Left lung (tissue), 10 donors: Measurements from ENCODE around the gene IVD. TPM values are rescaled to one million over a fixed set of nuclear protein-coding genes. Genes with fewer than 3 reads are reported as not detected.

Experiments
- ATAC-seq: fragments of 200-7000 bp; cut with Tn5 transposase; one replicate; pipeline ENCODE4 v1.9.1; 2020; ENCODE audit warnings: moderate library complexity
- DNase-seq, 4 donors: peaks; one replicate each; pipeline ENCODE4 v3.0.0-alpha.2; 2013 to 2020
- H3K27ac ChIP-seq, 2 donors: fragments of 200-600 bp; sonication (generic) in 1 of 2; one replicate each; pipeline versions ENCODE4 v1.5.0 to v1.8.0; 2020 to 2021
- H3K27me3 ChIP-seq, 2 donors: fragments of 200-600 bp; sonication (generic) in 1 of 2; one replicate each; pipeline versions ENCODE4 v1.5.0 to v1.8.0; 2020 to 2021
- H3K36me3 ChIP-seq, 2 donors: fragments of 200-600 bp; sonication (generic) in 1 of 2; one replicate each; pipeline versions ENCODE4 v1.5.0 to v1.8.0; 2020 to 2021
- H3K4me1 ChIP-seq, 2 donors: fragments of 200-600 bp; one replicate each; pipeline ENCODE4 v1.8.0; 2021
- H3K4me3 ChIP-seq, 2 donors: fragments of 200-600 bp; sonication (generic) in 1 of 2; one replicate each; pipeline versions ENCODE4 v1.5.0 to v1.8.0; 2020 to 2021; ENCODE audit warnings: mild to moderate bottlenecking in 1 of 2
- H3K9me3 ChIP-seq, 2 donors: fragments of 200-600 bp; sonication (generic) in 1 of 2; one replicate each; pipeline versions ENCODE4 v1.5.0 to v1.8.0; 2020 to 2021
- CTCF ChIP-seq, 2 donors: fragments of 200-600 bp; sonication (generic) in 1 of 2; IDR thresholded peaks; one replicate each; pipeline versions ENCODE4 v1.5.0 to v1.8.0; 2021; ENCODE audit warnings: antibody characterized with exemption in 2 of 2
- intact Hi-C, 2 donors: fragments of 100-400 bp; cut with DNase I; formaldehyde crosslinking; loops; one replicate each; pipeline versions ENCODE4 v1.11.2 to v1.14.2; 2022
- polyA plus RNA-seq, 6 donors: library from polyadenylated mRNA; unstranded; fragments of 120-200 nt; gene quantifications; one replicate each; pipeline ENCODE4 v1.2.1, GENCODE V29; 2013; ENCODE audit not compliant: insufficient read length in 6 of 6
- total RNA-seq, 2 donors: library from RNA; stranded (reverse); fragmentation: NEBNext Ultra II Directional; extraction: Animal tissue kit (Norgen Biotek cat#: 25700); gene quantifications; one replicate each; pipeline ENCODE4 v1.2.1, GENCODE V29; 2021
- donor health status: DM: no; HTN: yes; CAD: no.
- donor health status: DM: no; HTN: no; CAD: no.

Gene IVD
- total and polyA plus RNA-seq, 8 donors = 61.9 to 132 (median 111) TPM

DNA sequence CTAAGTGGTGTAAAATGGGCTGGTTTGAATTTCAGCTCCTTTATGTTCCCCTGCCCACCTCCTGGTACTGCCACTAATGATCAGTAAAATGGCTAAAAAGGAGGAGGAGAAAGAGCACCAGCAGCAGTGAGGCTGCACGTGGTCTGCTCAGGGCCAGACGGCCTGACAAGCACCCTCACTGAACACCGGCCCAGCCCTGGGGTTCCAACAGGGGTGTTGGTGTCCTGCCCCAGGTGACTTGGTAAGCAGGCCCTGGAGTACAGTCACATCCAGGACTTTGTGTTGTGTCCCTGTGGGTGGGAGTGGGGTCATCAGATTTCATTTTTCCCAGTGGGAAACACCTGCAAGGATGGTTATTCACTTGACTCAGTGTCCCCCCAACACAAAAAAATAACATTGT, 40.5 kb downstream of the IVD start:
- peaks cover 9 to 44% of the 10 kb centered on the region in 2 donors for H3K4me1 ChIP-seq
- H3K9me3 ChIP-seq = no peaks in the 10 kb centered on the region
- DNase-seq (peak in 1 of 4 donors; percentile 66), ATAC-seq (no peak)
- peak overlapping the region in 1 of 2 donors; percentile 22 for H3K27ac ChIP-seq
- no peak for TF ChIP-seq CTCF (IDR thresholded peaks at IDR 0.05)
- intact Hi-C loops = no loop called here
- no peaks in the 10 kb centered on the region for H3K36me3 ChIP-seq
- H3K4me3 ChIP-seq = no peak overlapping the region
- H3K27me3 ChIP-seq = peaks cover 0 to 10% of the 10 kb centered on the region in 2 donors

DNA sequence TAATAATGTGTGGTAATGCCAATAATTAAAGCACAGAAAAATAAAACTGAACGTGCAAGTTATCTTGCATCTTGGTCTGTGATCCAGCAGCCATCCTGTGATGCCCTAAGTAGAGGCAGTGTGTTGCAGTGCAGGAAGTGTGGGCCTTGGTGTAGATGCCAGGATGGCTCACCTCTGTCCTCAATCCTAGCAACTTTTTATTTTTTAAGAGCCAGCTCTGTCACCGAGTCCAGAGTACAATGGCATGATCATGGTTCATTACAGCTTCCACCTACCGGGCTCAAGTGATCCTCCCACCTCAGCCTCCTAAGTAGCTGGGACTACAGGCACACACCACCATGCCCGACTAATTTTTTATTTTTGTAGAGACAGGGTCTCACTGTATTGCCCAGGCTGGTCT, 42.8 kb downstream of the IVD start:
- ATAC-seq (no peak), DNase-seq (no peak)
- Histone ChIP-seq H3K36me3 (no peaks in the 10 kb centered on the region), H3K27ac (no peak overlapping the region), H3K27me3 (no peaks in the 10 kb centered on the region), H3K9me3 (no peaks in the 10 kb centered on the region), H3K4me3 (no peak overlapping the region), H3K4me1 (peaks cover 5 to 47% of the 10 kb centered on the region in 2 donors)
- intact Hi-C loops = no loop called here
- no peak for TF ChIP-seq CTCF (IDR thresholded peaks at IDR 0.05)

- Histone ChIP-seq H3K4me1 (peaks cover 0 to 47% of the 10 kb centered on the region in 2 donors), H3K36me3 (no peaks in the 10 kb centered on the region), H3K9me3 (no peaks in the 10 kb centered on the region), H3K27me3 (no peaks in the 10 kb centered on the region), H3K27ac (no peak overlapping the region), H3K4me3 (no peak overlapping the region)
- DNase-seq (no peak), ATAC-seq (no peak)
- TF ChIP-seq CTCF (IDR thresholded peaks at IDR 0.05) = no peak
- intact Hi-C loops = no loop called here
Measured at GRCh38 chr15:40449275-40449674, 43.7 kb downstream of the IVD start.

DNA sequence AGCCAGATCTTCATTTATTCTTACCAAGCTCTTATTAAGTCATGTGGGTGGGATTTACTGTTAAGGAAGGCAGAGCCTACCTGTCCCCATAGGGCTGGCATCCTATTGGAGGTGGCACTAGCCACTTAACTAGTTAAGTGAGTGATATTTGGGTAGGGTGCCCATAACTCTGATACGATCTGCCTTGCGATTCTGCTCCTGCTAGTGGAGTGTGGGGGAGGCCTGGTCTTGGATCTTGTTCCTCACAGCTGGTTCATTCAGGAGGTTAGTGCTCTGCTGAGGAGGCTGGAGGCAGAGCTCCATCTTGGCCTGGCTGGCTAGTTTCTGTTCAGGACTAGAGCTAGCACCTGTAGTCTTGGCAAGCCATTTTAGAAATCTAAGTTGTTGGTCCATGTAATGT, 44.5 kb downstream of the IVD start:
- Histone ChIP-seq H3K9me3 (no peaks in the 10 kb centered on the region), H3K27me3 (no peaks in the 10 kb centered on the region), H3K4me3 (no peak overlapping the region), H3K27ac (no peak overlapping the region), H3K4me1 (peaks cover 4 to 48% of the 10 kb centered on the region in 2 donors), H3K36me3 (no peaks in the 10 kb centered on the region)
- intact Hi-C loops = no loop called here
- TF ChIP-seq CTCF (IDR thresholded peaks at IDR 0.05) = no peak
- ATAC-seq (no peak), DNase-seq (peak in 1 of 4 donors; percentile 2)

DNA sequence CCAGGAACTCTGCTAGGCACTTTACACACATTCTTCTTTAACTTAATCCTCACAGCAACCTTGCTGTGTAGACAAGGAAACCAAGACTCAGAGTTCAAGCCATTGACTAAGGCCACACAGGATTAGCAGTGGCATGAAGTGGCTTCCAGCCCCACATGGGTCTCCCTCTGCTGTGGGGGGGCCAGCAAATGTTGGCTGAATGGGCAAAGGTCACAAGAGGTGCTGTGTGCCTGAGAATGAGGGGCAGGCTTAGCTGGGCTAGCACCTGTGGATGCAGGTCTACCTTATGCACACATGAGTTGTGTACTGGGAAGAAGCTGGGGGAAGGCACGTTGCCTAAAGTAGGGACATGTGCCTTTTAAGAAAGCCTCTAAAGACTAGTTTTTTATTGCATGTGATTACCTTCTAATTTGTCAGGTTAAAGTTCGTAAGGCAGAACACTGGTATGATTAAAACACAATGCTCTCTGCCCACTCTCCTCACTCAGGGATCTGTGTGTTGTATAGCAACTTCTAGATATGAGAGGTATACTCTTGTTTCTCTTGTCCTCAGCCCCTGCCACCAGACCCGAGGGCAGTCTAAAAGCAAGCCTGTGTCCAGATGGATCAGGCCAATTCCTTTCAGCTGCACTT, 46.0 kb downstream of the IVD start:
- no peaks in the 10 kb centered on the region for H3K9me3 ChIP-seq
- no peak overlapping the region for H3K4me3 ChIP-seq
- intact Hi-C loops = no loop called here
- no peak for TF ChIP-seq CTCF (IDR thresholded peaks at IDR 0.05)
- no peak for DNase-seq
- H3K27ac ChIP-seq = no peak overlapping the region
- peaks cover 16 to 54% of the 10 kb centered on the region in 2 donors for H3K4me1 ChIP-seq
- no peaks in the 10 kb centered on the region for H3K27me3 ChIP-seq
- H3K36me3 ChIP-seq = no peaks in the 10 kb centered on the region
- no peak for ATAC-seq
